ENCODE data around the gene SLC39A8. TPM values are rescaled to one million over a fixed set of nuclear protein-coding genes. Genes with fewer than 3 reads are reported as not detected.
"Not testable (repeated sequence)": the region's sequence is repeated elsewhere in the genome, so short reads cannot be mapped to it uniquely, and the experiment has no call there.

SLC39A8 gene
- total RNA-seq, 2 donors from 2014 or later: 11.1 to 19.2 TPM

- intact Hi-C loops (cut with DNase I): no loop called here
- H3K4me3 ChIP-seq: no peak overlapping the region
- H3K27me3 ChIP-seq (replicated peaks; ENCODE audit: insufficient read depth): no peaks in the 10 kb centered on the region
- no peak for DNase-seq (ENCODE audit: low spot score)
- H3K9me3 ChIP-seq: no peaks in the 10 kb centered on the region
- H3K36me3 ChIP-seq: no peaks in the 10 kb centered on the region
- no peaks in the 10 kb centered on the region for H3K4me1 ChIP-seq (replicated peaks)
- H3K27ac ChIP-seq: no peak overlapping the region
- 54% methylated on average over 2 of the region's 2 CpGs for WGBS
- TF ChIP-seq POLR2AphosphoS5 (IDR thresholded peaks at IDR 0.05): no peak
- no peak for TF ChIP-seq POLR2A (IDR thresholded peaks at IDR 0.05)
- TF ChIP-seq CTCF (IDR thresholded peaks at IDR 0.05): no peak
Observed at GRCh38 chr4:102387552-102388150, 42.4 kb upstream of the SLC39A8 start.

GRCh38 chr4:102386966-102387365 is 41.7 kb upstream of the SLC39A8 start:
- Histone ChIP-seq H3K36me3 (no peaks in the 10 kb centered on the region), H3K4me3 (no peak overlapping the region), H3K9me3 (no peaks in the 10 kb centered on the region), H3K4me1 (replicated peaks) (no peaks in the 10 kb centered on the region), H3K27me3 (replicated peaks; ENCODE audit: insufficient read depth) (no peaks in the 10 kb centered on the region), H3K27ac (no peak overlapping the region)
- 79% methylated on average over 3 of the region's 3 CpGs for WGBS
- no peak for DNase-seq (ENCODE audit: low spot score)
- intact Hi-C loops (cut with DNase I): no loop called here
- TF ChIP-seq POLR2A (IDR thresholded peaks at IDR 0.05): no peak
- no peak for TF ChIP-seq POLR2AphosphoS5 (IDR thresholded peaks at IDR 0.05)
- TF ChIP-seq CTCF (IDR thresholded peaks at IDR 0.05): no peak

- intact Hi-C loops (cut with DNase I); H3K27me3 ChIP-seq (replicated peaks; ENCODE audit: insufficient read depth); H3K4me1 ChIP-seq (replicated peaks); H3K36me3 ChIP-seq; H3K27ac ChIP-seq; DNase-seq (ENCODE audit: low spot score); H3K4me3 ChIP-seq; H3K9me3 ChIP-seq: not testable (repeated sequence)
- 83% methylated on average over 10 of the region's 10 CpGs for WGBS
Observed at GRCh38 chr4:102380253-102380652, 35.0 kb upstream of the SLC39A8 start.

- Histone ChIP-seq H3K27me3 (replicated peaks; ENCODE audit: insufficient read depth) (no peaks in the 10 kb centered on the region), H3K4me3 (no peak overlapping the region), H3K27ac (no peak overlapping the region), H3K4me1 (replicated peaks) (no peaks in the 10 kb centered on the region), H3K36me3 (no peaks in the 10 kb centered on the region), H3K9me3 (no peaks in the 10 kb centered on the region)
- TF ChIP-seq POLR2A (IDR thresholded peaks at IDR 0.05) (no peak), CTCF (IDR thresholded peaks at IDR 0.05) (no peak), POLR2AphosphoS5 (IDR thresholded peaks at IDR 0.05) (no peak)
- intact Hi-C loops (cut with DNase I): no loop called here
- WGBS: 84% methylated on average over 2 of the region's 2 CpGs
- no peak for DNase-seq (ENCODE audit: low spot score)
Observed at GRCh38 chr4:102362922-102363432, 17.7 kb upstream of the SLC39A8 start.

- no peak overlapping the region for H3K4me3 ChIP-seq
- no peaks in the 10 kb centered on the region for H3K4me1 ChIP-seq (replicated peaks)
- no peak for TF ChIP-seq POLR2A (IDR thresholded peaks at IDR 0.05)
- no peak for TF ChIP-seq POLR2AphosphoS5 (IDR thresholded peaks at IDR 0.05)
- no peak for TF ChIP-seq CTCF (IDR thresholded peaks at IDR 0.05)
- H3K36me3 ChIP-seq: no peaks in the 10 kb centered on the region
- H3K9me3 ChIP-seq: no peaks in the 10 kb centered on the region
- no peak for DNase-seq (ENCODE audit: low spot score)
- H3K27ac ChIP-seq: no peak overlapping the region
- no peaks in the 10 kb centered on the region for H3K27me3 ChIP-seq (replicated peaks; ENCODE audit: insufficient read depth)
- 89% methylated on average over 3 of the region's 3 CpGs for WGBS
- intact Hi-C loops (cut with DNase I): no loop called here
Observed at GRCh38 chr4:102358128-102358527, 12.8 kb upstream of the SLC39A8 start.

GRCh38 chr4:102357637-102358036 is 12.4 kb upstream of the SLC39A8 start:
- H3K9me3 ChIP-seq; H3K27ac ChIP-seq; H3K27me3 ChIP-seq (replicated peaks; ENCODE audit: insufficient read depth); H3K4me3 ChIP-seq; intact Hi-C loops (cut with DNase I); H3K36me3 ChIP-seq; H3K4me1 ChIP-seq (replicated peaks); DNase-seq (ENCODE audit: low spot score): not testable (repeated sequence)

Data from prostate gland (tissue), 2 donors.